Measurements from ENCODE around the gene SCAANT1. TPM values are rescaled to one million over a fixed set of nuclear protein-coding genes. Genes with fewer than 3 reads are reported as not detected.
A peak's percentile ranks its signal among the peaks of the same experiment; 100 is the strongest.

The SCAANT1 gene
- total RNA-seq, 1 donor from 2014 or later, result not detected

DNA sequence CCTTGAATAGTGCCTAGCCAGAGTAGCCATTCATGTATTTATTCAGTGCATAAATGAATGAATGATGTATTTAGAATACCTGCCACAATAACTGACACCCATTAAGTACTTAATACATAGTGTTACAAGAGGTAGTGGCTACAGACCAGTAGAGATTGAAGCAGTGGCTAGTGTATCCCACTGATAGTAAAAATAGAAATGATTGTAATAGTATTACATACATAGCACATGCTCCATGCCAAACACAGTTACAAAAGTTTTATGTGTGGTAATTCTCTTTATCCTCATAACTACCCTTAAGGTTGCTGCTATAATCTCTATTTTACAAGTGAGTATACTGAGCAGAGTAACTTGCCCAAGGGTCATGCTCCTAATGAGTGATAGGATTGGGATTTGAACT, 30.3 kb upstream of the SCAANT1 start:
- Histone ChIP-seq H3K27ac (no peak overlapping the region), H3K4me1 (peaks cover 36% of the 10 kb centered on the region), H3K36me3 (peaks cover 6% of the 10 kb centered on the region), H3K4me3 (no peak overlapping the region), H3K27me3 (ENCODE audit: low read depth) (no peaks in the 10 kb centered on the region), H3K9me3 (no peaks in the 10 kb centered on the region)
- intact Hi-C loops (cut with DNase I), result no loop called here
- TF ChIP-seq CTCF (IDR thresholded peaks at IDR 0.05), result no peak
- ATAC-seq (no peak), DNase-seq (no peak)

GRCh38 chr3:63940389-63940757, 28.2 kb upstream of the SCAANT1 start:
- no peak for TF ChIP-seq CTCF (IDR thresholded peaks at IDR 0.05)
- Histone ChIP-seq H3K4me1 (peaks cover 43% of the 10 kb centered on the region), H3K36me3 (peaks cover 6% of the 10 kb centered on the region), H3K4me3 (no peak overlapping the region), H3K27me3 (ENCODE audit: low read depth) (no peaks in the 10 kb centered on the region), H3K9me3 (no peaks in the 10 kb centered on the region), H3K27ac (no peak overlapping the region)
- DNase-seq (no peak), ATAC-seq (no peak)
- intact Hi-C loops (cut with DNase I), result no loop called here

DNA sequence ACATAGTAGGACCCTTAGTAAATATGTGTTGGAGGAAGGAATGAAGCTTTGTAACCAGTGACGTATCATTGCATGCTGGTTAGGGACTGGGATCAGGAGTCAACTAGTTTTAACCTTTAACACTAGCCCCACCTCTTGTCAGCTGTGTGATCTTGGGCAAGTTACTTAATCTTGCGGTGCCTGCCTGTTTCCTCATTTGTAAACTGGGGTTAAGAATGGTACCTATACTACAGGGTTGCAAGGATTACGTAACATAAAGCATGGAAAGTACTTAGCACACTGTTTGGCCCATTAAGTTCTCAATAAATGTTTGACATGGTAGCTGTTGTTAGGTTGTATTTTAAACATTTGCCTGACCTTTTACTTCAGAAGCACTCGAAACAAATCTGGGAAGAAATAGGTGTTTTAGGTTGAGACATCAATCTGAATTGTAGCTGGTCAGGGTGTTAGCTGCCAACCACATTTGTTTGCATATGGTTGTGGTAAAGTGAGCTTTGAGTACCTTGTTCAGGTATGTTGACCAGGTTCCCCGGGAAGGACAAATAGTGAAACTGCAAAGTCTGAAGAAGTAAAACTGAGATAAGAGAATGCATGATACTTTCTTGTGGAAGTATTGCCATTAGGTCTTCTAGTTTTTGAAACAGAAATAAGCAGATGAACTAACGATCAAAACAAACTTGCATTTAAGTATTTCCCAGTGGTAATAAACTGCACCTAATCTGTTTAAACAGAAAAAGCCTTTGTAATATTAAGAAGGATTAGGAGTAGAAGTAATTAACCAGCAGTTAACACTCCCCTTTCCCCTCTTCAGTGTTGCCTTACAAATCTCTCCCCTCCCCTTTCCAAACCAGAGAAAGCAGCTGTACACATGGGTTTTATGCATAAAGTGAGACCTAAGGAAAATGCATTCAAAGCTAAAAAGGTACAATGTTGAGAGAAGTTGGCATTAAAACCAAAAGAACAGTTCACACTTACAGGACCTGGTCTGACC, 25.8 kb upstream of the SCAANT1 start:
- Histone ChIP-seq H3K4me3 (no peak overlapping the region), H3K4me1 (peaks cover 53% of the 10 kb centered on the region), H3K27ac (no peak overlapping the region), H3K27me3 (ENCODE audit: low read depth) (no peaks in the 10 kb centered on the region), H3K36me3 (no peaks in the 10 kb centered on the region), H3K9me3 (no peaks in the 10 kb centered on the region)
- ATAC-seq, result peak; percentile 88 to 90
- DNase-seq, result peak; percentile 51
- no peak for TF ChIP-seq CTCF (IDR thresholded peaks at IDR 0.05)
- intact Hi-C loops (cut with DNase I), result no loop called here

DNA sequence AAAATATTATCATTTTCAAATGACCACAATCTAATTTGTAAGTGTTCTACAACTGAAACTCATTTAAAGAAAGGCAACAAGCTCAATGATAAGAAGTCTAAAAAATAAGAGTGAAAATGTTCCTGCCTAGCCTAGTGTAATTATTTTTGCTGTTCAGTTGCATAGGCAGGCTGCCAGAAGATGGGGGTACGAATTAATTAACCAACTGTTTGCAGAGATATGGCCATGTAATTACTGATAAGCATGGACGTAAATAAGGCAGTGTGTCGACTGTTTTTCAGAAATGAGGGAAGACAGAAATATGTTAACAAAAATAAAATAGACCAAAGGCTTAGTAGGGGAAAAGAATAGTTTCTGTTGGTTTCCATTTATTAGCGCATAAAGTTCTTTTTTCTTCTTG, 24.7 kb upstream of the SCAANT1 start:
- TF ChIP-seq CTCF (IDR thresholded peaks at IDR 0.05), result no peak
- H3K4me1 ChIP-seq, result peaks cover 63% of the 10 kb centered on the region
- no peak for ATAC-seq
- intact Hi-C loops (cut with DNase I), result no loop called here
- no peak overlapping the region for H3K27ac ChIP-seq
- no peaks in the 10 kb centered on the region for H3K36me3 ChIP-seq
- H3K4me3 ChIP-seq, result no peak overlapping the region
- no peak for DNase-seq
- no peaks in the 10 kb centered on the region for H3K9me3 ChIP-seq
- no peaks in the 10 kb centered on the region for H3K27me3 ChIP-seq (ENCODE audit: low read depth)

DNA sequence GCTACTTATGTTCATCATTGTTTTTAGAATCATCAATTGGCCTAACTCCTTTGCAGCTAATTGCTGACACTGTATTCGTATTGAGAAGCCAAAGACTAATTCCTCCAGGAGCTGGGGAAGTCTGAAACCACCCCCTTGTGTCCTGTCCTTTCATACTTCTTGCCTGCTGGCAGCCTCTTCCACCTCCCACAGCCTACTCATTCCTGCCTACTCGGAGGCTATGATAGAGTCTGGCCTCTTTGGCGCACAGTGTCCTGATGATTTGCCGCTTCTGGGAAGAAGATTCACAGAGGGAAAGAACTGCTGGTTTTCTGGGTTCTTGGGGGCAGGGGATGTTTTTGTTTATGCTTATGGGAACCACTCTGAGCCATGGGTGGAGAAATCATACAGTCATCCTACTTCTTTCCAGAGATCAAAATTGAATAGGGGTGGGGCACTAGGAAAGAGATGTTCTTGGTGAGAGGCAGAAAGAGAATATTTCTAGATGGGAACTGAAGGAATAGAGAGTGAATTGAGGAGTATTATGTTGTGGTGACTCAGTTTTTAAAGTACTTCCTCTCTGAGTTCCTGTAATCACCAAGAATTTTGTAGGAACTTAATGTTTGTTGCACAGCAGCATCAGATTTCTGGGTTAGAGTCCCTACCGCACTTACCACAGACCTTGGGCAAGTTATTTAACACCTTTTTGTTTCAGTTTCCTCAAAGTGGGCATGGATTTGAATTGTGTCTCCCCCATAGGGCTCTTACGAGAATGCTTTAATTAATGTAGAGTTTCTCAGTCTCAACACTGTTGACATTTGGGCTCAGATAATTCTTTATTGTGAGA, 22.1 kb upstream of the SCAANT1 start:
- H3K9me3 ChIP-seq, result no peaks in the 10 kb centered on the region
- intact Hi-C loops (cut with DNase I), result no loop called here
- H3K36me3 ChIP-seq, result peaks cover 2% of the 10 kb centered on the region
- H3K27me3 ChIP-seq (ENCODE audit: low read depth), result no peaks in the 10 kb centered on the region
- TF ChIP-seq CTCF (IDR thresholded peaks at IDR 0.05), result no peak
- H3K4me1 ChIP-seq, result peaks cover 72% of the 10 kb centered on the region
- no peak overlapping the region for H3K4me3 ChIP-seq
- DNase-seq (no peak), ATAC-seq (peak; percentile 28 to 60)
- H3K27ac ChIP-seq, result no peak overlapping the region

Measured in lower lobe of right lung (tissue), 2 donors.